Bronchial epithelial cell (primary cell): ENCODE measurements around the gene IGF2BP1. TPM values are rescaled to one million over a fixed set of nuclear protein-coding genes. Genes with fewer than 3 reads are reported as not detected.

Experiments used
- total RNA-seq: library from RNA; depleted of rRNA; stranded (reverse); fragments of >200 nt; gene quantifications from 2 replicates; pipeline ENCODE4 v1.2.1, GENCODE V29; 2014

Gene IGF2BP1
- total RNA-seq, 1 donor from 2014 or later = not detected

Other genes starting within 250 kb of the IGF2BP1 start
- not detected in 2 replicates for gene TTLL6, start 180.2 kb upstream of the IGF2BP1 start, total RNA-seq
- gene CALCOCO2, start 166.3 kb upstream of the IGF2BP1 start, total RNA-seq = 30.3 and 60.3 TPM in 2 replicates
- 21.4 and 23.4 TPM in 2 replicates for gene ATP5MC1, start 104.6 kb upstream of the IGF2BP1 start, total RNA-seq
- gene UBE2Z, start 89.0 kb upstream of the IGF2BP1 start, total RNA-seq = 37.9 and 71.8 TPM in 2 replicates
- gene SNF8, start 52.5 kb upstream of the IGF2BP1 start, total RNA-seq = 77.7 and 98.3 TPM in 2 replicates
- gene GIP, start 28.8 kb upstream of the IGF2BP1 start, total RNA-seq = not detected in 2 replicates
- gene B4GALNT2, start 135.4 kb downstream of the IGF2BP1 start, total RNA-seq = 4.2 and 7.2 TPM in 2 replicates
- gene GNGT2, start 213.2 kb downstream of the IGF2BP1 start, total RNA-seq = not detected in 2 replicates
- gene ABI3, start 213.3 kb downstream of the IGF2BP1 start, total RNA-seq = not detected in 2 replicates
- not detected in 2 replicates for gene PHOSPHO1, start 233.4 kb downstream of the IGF2BP1 start, total RNA-seq